ENCODE results near the gene COMT.

- no peak for TF ChIP-seq CTCF (IDR thresholded peaks at IDR 0.05; ENCODE audit: borderline replicate concordance, extremely low read depth, low read length, poor library complexity, severe bottlenecking)
- TF ChIP-seq EZH2 (IDR thresholded peaks at IDR 0.05; ENCODE audit: borderline replicate concordance, low read depth, low read length, severe bottlenecking), result no peak
These were observed 20.3 kb downstream of the COMT start for GRCh38 chr22:19961868-19962245.

Measured in DND-41 (cell line).